HCEC 1CT (cell line): Measurements from ENCODE around the gene SALL1.

Experiments
- DNase-seq: peaks from one replicate; pipeline ENCODE4 v3.0.0-alpha.2; 2017

Gene SALL1

GRCh38 chr16:51107742-51108141 lies 43.3 kb downstream of the SALL1 start:
- no peak for DNase-seq

- no peak for DNase-seq
Measured at GRCh38 chr16:51106535-51106934, 44.5 kb downstream of the SALL1 start.

- no peak for DNase-seq
Measured at GRCh38 chr16:51103590-51103989, 47.5 kb downstream of the SALL1 start.

GRCh38 chr16:51097729-51098128 lies 53.3 kb downstream of the SALL1 start:
- DNase-seq = no peak

GRCh38 chr16:51095890-51096626 lies 55.0 kb downstream of the SALL1 start:
- no peak for DNase-seq

DNA sequence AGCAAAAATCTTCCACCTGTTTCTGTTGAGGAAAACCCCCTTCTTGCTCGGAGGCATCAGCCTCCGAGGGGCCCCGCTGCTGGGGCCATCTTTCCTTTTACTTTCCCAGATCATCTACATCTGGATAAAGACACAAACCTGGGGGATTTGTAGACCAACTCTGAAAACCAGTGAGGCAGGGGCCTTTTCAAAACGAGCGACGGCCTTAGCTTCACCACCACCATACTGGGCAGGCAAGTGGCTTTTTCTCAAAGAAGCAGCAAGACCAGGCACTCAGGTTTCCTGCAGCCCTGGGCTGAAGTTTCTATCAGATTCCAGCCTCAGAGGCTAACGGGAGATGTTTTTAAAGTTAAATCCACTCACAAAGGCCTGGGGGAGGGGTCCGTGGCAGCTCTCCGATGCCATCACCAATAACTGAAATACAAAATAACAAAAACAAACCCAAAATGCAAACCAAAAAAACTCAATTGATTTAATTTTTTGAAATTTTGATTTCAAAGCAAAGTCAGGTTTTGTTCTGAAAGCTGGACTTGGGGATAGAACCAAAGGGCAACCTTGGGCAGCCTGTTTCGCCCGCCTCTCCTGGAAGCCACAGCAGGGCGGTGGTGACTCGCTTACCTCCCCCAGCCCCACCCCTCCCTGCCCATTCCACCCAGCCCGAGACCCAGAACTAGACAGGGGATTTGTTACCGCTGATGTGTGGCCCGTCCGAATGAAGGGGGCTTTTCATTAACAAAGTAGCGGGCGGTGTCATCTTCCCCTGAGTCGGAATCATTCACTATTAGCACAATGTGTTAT lies 55.8 kb downstream of the SALL1 start:
- DNase-seq = no peak

GRCh38 chr16:51093726-51094280 lies 57.3 kb downstream of the SALL1 start:
- DNase-seq = no peak
